Camera-type eye (tissue), 1 donor: Measurements from ENCODE around the gene NDUFB2. TPM values are rescaled to one million over a fixed set of nuclear protein-coding genes. Genes with fewer than 3 reads are reported as not detected.

ENCODE experiments used
- total RNA-seq: library from RNA; depleted of rRNA; stranded (reverse); fragments of >200 nt; gene quantifications from one replicate; pipeline ENCODE4 v1.2.3, GENCODE V29; 2014

The NDUFB2 gene
- 252 TPM for total RNA-seq

DNA sequence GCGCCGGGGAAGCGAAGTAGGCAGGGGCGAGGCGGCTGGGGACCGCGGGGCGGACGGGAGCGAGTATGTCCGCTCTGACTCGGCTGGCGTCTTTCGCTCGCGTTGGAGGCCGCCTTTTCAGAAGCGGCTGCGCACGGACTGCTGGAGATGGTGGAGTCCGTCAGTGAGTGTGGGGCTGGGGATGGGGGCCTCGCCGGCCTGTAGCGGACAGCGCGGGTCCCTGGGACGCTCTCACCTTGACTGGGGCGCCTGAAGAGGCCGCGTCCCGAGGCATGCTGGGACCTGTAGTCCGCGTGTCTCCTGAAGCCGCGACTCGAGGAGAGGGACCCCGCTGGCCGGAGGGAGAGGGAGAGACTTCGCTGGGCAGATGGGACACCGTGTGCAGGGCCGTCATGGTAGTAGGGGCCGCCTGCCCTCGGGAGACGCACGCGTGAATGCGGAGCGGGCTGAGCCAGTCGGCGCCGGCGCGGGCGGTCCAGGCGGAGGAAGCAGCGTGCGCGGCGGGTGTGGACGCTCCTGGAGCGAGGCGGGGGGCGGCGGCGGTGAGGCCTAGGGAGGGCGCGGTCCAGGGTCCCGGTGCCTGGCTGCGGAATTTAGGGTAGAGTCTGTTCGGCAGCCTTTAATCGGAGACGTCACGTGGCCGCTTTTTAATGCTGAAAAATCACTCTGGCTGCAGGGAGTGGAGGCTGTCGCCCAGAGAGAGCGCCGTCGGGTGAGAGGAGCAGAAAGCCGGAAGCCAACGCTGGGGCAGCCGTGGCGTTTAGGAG lies at the start of gene NDUFB2:
Gene NDUFB2 (plus strand): TSS at position 29 of the 767 bp plus-strand sequence. CDS start 37 bp downstream, at position 66.

DNA sequence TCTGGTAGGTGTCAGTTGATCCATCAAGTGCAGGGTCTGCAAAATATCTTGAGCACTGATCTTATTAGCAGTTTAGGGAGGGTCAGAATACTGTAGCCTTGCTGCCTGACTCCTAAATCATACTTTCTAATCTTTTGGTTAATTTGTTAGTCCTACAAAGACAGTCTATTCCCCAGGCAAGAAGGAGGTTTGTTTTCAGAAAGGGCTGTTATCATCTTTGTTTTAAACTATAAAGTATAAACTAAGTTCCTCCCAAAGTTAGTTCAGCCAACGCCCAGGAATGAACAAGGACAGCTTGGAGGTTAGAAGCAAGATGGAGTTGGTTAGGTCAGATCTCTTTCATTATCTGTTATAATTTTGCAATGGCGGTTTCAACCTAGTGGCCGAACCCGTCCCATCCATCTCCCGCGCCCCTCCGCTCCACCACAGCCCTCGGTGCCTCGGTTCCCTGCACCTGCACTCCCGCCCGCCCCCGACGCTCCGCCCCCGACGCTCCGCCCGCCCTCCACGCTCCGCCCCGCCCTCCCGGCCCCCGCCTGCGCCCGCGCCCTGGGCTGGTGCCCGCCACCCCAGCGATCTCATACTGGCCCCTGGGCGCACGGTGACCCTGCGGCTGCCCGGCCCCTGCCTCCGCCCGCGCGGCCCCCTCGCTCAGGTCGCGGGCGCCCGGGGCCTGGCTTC lies 24.0 kb upstream of the NDUFB2 start, which contains the start of gene ADCK2:
Gene ADCK2 (plus strand): TSS at position 564 of the 681 bp plus-strand sequence. CDS start 386 bp downstream, outside the sequence.

Other genes starting within 250 kb of the NDUFB2 start
- 110 TPM for gene MKRN1, start 217.2 kb upstream of the NDUFB2 start, total RNA-seq
- 54.6 TPM for gene DENND2A, start 55.9 kb upstream of the NDUFB2 start, total RNA-seq
- gene ADCK2, start 23.8 kb upstream of the NDUFB2 start, total RNA-seq, result 20.6 TPM
- 108 TPM for gene BRAF, start 228.2 kb downstream of the NDUFB2 start, total RNA-seq